Measurements from ENCODE around the gene RANBP3. TPM values are rescaled to one million over a fixed set of nuclear protein-coding genes. Genes with fewer than 3 reads are reported as not detected.

Gene RANBP3
- total RNA-seq, 1 experiment from 2014 or later = 130 TPM

GRCh38 chr19:5926641-5927440 is 51.1 kb downstream of the RANBP3 start:
- DNase-seq (ENCODE audit: low read depth) = peak; percentile 14

GRCh38 chr19:5925830-5926427 is 52.0 kb downstream of the RANBP3 start:
- no peak for DNase-seq (ENCODE audit: low read depth)

- no peak for DNase-seq (ENCODE audit: low read depth)
Observed at GRCh38 chr19:5923356-5923755, 54.6 kb downstream of the RANBP3 start.

GRCh38 chr19:5922161-5922545 is 55.8 kb downstream of the RANBP3 start:
- DNase-seq (ENCODE audit: low read depth) = no peak

- no peak for DNase-seq (ENCODE audit: low read depth)
Observed at GRCh38 chr19:5921516-5922160, 56.3 kb downstream of the RANBP3 start.

- DNase-seq (ENCODE audit: low read depth) = no peak
Observed at GRCh38 chr19:5918463-5919079, 59.4 kb downstream of the RANBP3 start.

GRCh38 chr19:5917431-5918107 is 60.4 kb downstream of the RANBP3 start:
- DNase-seq (ENCODE audit: low read depth) = no peak

- no peak for DNase-seq (ENCODE audit: low read depth)
Observed at GRCh38 chr19:5916181-5916708, 61.7 kb downstream of the RANBP3 start.

- DNase-seq (ENCODE audit: low read depth) = no peak
Observed at GRCh38 chr19:5915782-5916165, 62.2 kb downstream of the RANBP3 start.

- DNase-seq (ENCODE audit: low read depth) = no peak
Observed at GRCh38 chr19:5914946-5915781, 62.8 kb downstream of the RANBP3 start.

GRCh38 chr19:5914358-5914774 is 63.6 kb downstream of the RANBP3 start:
- DNase-seq (ENCODE audit: low read depth) = no peak

- peak; percentile 93 for DNase-seq (ENCODE audit: low read depth)
Observed at GRCh38 chr19:5913739-5914357, 64.1 kb downstream of the RANBP3 start, which contains the start of gene CAPS. TSS of gene CAPS (plus strand) at chr19:5914254. CDS start at chr19:5914407, 153 bp downstream.

GRCh38 chr19:5911366-5911765 is 66.6 kb downstream of the RANBP3 start:
- no peak for DNase-seq (ENCODE audit: low read depth)

- DNase-seq (ENCODE audit: low read depth) = no peak
Observed at GRCh38 chr19:5910638-5910907, 67.4 kb downstream of the RANBP3 start.

- DNase-seq (ENCODE audit: low read depth) = no peak
Observed at GRCh38 chr19:5908773-5909442, 69.0 kb downstream of the RANBP3 start.

- DNase-seq (ENCODE audit: low read depth) = no peak
Observed at GRCh38 chr19:5907241-5907640, 70.7 kb downstream of the RANBP3 start.

GRCh38 chr19:5905114-5905778 is 72.7 kb downstream of the RANBP3 start:
- no peak for DNase-seq (ENCODE audit: low read depth)

GRCh38 chr19:5904352-5905113 is 73.4 kb downstream of the RANBP3 start, which contains the start of gene VMAC:
TSS of gene VMAC (plus strand) at chr19:5904872. CDS start at chr19:5904891, 19 bp downstream.
- peak; percentile 100 for DNase-seq (ENCODE audit: low read depth)
